GM12864 (cell line): Measurements from ENCODE around the gene FAM181B.

Experiments used
- DNase-seq: peaks from one replicate; pipeline ENCODE4 v3.0.0-alpha.2; 2011; ENCODE audit warnings: low read depth
- H3K4me3 ChIP-seq: 2 replicates; pipeline ENCODE4 v1.5.1; 2011; ENCODE audit warnings: mild to moderate bottlenecking, low read depth, low read length, control low read depth
- TF ChIP-seq, protein P1 (sequence below): IDR thresholded peaks from 2 replicates; pipeline ENCODE4 v1.5.1; 2011; ENCODE audit warnings: low read depth, mild to moderate bottlenecking, moderate library complexity, low read length, control low read depth, inconsistent platforms; ENCODE audit errors: missing control alignments

Gene FAM181B

DNA sequence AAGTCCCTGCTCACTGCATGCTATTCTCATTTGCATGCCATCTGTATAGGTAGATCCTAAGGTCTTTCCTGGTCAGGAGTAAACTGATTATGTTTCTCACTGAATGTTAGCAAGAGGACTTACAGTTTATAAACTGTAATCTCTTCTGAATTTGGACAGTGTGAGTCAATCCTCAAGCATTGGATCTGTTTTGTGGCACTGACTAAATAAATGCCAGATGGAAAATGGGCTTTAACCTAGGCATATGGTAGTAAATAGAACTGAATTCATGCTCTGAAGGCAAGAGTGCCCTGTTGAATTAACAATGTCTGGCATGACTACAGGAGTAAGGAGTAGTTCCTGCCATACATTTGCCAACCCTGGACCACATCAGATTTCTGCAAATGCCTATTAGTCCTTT lies 11.4 kb downstream of the FAM181B start:
- DNase-seq, result no peak
- H3K4me3 ChIP-seq, result no peak overlapping the region
- TF ChIP-seq, protein P1, sequence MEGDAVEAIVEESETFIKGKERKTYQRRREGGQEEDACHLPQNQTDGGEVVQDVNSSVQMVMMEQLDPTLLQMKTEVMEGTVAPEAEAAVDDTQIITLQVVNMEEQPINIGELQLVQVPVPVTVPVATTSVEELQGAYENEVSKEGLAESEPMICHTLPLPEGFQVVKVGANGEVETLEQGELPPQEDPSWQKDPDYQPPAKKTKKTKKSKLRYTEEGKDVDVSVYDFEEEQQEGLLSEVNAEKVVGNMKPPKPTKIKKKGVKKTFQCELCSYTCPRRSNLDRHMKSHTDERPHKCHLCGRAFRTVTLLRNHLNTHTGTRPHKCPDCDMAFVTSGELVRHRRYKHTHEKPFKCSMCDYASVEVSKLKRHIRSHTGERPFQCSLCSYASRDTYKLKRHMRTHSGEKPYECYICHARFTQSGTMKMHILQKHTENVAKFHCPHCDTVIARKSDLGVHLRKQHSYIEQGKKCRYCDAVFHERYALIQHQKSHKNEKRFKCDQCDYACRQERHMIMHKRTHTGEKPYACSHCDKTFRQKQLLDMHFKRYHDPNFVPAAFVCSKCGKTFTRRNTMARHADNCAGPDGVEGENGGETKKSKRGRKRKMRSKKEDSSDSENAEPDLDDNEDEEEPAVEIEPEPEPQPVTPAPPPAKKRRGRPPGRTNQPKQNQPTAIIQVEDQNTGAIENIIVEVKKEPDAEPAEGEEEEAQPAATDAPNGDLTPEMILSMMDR, result no peak

DNA sequence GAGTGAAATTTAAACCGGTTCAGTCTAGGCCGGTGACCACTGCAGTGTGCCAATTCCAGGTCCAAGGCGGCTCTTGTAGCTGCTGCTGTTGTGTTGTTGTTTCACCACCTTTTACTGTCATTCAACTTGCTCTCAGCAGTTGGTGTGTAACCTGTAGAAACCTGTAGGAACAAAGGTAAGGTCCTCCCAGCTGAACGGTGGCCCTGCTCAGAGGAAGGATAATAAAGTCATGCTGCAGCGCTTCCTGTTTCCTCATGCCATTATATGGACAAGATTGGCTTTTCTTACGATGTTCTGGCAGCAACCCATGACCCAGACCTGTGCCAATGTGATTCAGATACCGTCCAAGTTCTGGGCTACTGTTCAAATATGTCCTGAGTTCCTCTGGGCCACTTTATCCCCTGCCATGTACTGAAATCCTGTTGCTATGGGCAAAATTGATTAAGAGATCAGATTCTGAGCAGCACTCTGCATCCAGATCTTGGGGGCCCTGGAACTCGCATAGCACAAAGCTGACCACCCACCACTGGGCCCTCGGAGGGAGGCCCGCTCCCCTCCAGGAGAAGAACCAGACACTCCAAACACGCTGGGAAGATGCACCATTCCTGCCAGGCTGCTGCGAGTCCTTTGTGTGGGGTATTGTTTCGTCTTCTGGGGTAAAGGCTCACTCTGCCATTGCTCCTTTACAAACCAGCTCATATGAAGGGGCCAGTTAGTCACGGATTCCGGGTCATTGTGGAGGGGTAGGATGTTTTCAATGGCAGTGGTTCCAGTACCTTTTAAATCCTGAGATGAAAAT lies 13.2 kb downstream of the FAM181B start:
- no peak overlapping the region for H3K4me3 ChIP-seq
- DNase-seq, result no peak
- TF ChIP-seq, protein P1, result no peak

DNA sequence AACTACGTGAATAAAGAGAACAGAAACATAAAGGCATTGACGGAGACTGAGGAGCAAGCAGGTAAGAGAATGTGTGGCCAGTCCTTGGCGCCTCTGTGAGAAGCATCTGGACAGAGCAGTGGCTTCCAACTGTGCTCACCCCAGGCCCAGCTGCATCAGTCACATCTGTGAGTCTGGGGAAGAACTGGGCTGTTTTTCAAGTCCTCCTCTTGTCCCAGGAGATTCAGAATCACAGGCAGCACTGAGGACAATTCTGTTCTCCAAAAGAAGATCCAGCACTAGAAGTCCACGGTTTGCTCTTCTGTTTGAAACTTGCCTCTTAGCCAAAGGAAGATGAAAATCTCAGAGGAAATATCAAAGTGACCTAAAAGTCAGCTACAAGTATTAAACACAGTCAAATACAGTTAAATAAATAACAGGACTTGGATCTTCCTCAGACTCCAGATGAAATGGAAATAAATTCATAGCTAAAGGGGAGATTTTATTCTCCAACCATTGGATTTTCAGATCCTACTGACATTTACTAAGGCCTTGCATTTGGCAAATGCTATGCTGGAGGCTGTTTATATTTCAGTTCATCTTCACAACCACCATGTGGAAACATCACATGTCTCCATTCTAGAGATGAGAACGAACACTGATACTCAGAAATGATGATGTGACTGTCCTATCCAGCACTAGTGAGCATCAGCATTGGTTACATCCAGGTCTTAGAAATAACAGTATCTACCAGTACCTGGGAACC lies 14.1 kb downstream of the FAM181B start:
- TF ChIP-seq, protein P1, result no peak
- DNase-seq, result no peak
- no peak overlapping the region for H3K4me3 ChIP-seq

DNA sequence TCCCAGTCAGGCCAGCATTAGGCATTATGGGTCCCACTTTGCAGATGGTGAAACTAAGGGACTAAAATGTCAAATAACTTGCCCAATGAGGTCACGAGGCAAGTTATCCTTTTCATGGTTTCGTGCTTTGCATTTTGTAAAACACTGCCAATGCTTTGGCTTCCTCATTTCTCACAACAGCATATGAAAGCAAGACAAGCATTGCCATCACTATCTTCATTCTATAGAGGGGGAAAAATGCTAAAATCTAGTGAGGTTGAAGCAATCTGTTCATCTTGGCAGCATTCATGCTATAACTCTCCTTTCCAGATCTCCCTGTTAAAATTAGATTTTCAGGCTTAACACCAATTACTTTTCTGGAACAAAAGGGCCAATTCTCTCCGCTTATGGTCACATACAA lies 14.8 kb downstream of the FAM181B start:
- TF ChIP-seq, protein P1, result no peak
- no peak overlapping the region for H3K4me3 ChIP-seq
- DNase-seq, result no peak

DNA sequence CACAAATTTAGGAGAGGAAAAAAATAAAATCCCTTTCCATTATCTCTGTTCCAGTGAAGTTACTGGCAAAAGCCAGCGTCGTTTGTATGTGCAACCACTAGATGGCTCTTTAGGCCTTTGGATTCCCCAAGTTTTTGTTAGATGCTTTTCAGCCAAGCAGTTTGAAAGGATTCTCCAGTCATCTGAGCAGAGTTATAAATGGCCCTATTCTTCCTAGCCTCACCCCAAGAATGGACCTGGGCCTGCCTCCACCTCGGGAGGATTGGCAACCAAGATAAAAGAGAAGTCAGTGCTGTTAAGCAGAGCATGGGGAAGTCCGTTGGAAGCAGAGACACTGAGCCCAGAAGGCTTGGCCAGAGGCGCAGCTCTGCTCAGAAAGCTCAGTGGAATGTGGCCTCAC lies 15.4 kb downstream of the FAM181B start:
- H3K4me3 ChIP-seq, result no peak overlapping the region
- TF ChIP-seq, protein P1, result peak; percentile 77
- no peak for DNase-seq

DNA sequence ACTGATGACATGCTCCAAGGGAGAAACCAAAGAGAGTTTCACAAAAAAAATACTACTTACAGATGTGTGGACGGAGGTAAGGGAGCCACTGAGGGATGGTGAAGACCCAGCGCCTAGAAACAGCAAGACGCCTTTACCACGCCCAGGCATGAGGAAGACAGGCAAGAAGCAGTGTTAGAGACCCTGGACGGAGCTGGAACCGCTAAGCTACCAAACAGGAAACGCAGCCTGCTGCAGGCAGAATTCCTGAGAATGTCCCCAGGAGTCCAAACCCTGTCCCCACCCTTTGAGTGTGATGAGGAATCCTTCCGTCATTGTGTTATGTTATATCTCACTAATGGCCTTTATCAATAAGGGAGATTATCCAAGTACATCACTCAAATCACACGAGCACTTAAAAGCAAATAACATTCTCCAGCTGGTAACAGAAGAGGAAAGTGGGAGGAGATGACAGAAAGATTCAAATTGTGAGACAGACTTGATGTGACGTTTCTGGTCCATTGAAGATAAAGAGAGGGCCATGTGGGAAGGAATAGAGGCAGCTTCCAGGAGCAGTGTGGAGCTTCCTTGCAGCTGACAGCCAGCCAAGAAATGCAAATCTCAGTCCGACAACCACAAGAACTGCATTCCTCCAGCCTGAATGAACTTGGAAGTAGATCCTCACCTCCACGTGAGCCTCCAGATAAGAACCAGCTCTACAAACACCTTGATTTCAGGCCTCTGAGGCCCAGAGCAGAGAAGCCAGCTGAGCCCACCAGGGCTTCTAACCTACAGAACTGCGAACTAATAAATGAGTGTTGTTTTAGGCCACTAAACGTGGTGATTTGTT lies 19.1 kb downstream of the FAM181B start:
- TF ChIP-seq, protein P1, result no peak
- no peak for DNase-seq
- H3K4me3 ChIP-seq, result no peak overlapping the region
